Keratinocyte (primary cell): ENCODE data around the gene LMOD1.

Source experiments
- CTCF ChIP-seq, 3 experiments: IDR thresholded peaks in 1 of 3; conservative IDR thresholded peaks in 1 of 3; optimal IDR thresholded peaks in 1 of 3; 2 replicates in 2 of 3; 3 replicates in 1 of 3; pipeline versions ENCODE3 to v1.5.1; 2011; ENCODE audit warnings: low read length in 3 of 3, mild to moderate bottlenecking in 3 of 3, moderate library complexity in 2 of 3, control low read depth in 1 of 3, inconsistent platforms in 1 of 3; ENCODE audit not compliant: insufficient read depth in 2 of 3; ENCODE audit errors: extremely low read depth in 1 of 3
- EZH2 ChIP-seq: IDR thresholded peaks from one replicate; pipeline ENCODE4 v1.6.1; 2012; ENCODE audit warnings: inconsistent platforms, mild to moderate bottlenecking, low read length, moderate library complexity

DNA sequence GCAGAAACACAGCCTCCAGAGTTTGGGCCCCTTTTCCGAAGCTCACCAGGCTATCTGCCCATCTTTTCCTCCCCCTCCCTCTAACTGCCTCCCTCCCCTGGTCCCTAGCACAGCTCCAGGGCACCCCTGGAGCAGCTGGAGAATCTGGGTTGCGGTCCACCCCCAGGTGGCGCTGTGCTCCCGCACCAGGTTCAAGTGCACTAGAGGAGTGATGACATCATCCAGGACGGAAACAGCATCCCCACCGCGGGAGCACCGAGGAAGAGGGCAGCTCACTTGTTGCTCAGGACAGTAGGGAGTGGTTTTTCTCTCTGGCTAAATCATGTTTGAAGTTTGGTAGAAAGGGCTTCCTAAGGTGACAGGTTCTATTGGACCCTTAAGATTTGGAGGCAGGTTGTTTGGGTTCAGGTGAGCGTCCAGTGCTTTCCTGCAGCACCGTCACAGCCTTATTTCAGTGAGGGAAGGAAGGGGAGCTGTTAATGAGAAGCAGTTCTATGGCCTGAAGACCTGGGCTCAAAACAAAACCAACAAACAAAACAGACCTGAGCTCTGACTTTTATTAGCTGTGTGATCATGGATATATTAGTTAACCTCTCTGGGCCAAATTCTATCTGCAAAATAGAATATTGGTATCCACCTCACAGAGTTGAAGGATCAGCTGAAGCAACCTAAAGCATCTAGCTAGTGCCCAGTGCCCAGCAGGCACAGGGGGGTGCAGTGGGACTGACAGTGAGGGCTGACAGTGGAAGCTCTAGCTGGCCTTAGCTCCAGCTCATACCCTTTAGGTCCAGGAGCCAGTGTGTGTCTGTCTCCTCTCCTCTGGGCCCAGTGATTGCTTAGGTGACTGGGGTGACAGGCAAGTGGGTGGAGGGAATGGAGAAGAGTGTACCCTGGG lies 50.2 kb downstream of the LMOD1 start:
- TF ChIP-seq CTCF (optimal IDR thresholded peaks at IDR 0.05 in 1 of 3, IDR thresholded peaks at IDR 0.05 in 1 of 3, conservative IDR thresholded peaks at IDR 0.05 in 1 of 3; ENCODE audit: extremely low read depth in 1 of 3, insufficient read depth in 2 of 3, low read length in 3 of 3) (peak; percentile 94 to 98 (median 96)), EZH2 (no peak)
